Measurements from ENCODE around the gene TMCO4. TPM values are rescaled to one million over a fixed set of nuclear protein-coding genes. Genes with fewer than 3 reads are reported as not detected.

Gene TMCO4
- total and polyA plus RNA-seq, 8 donors, result 12.6 to 25.1 (median 17.3) TPM

DNA sequence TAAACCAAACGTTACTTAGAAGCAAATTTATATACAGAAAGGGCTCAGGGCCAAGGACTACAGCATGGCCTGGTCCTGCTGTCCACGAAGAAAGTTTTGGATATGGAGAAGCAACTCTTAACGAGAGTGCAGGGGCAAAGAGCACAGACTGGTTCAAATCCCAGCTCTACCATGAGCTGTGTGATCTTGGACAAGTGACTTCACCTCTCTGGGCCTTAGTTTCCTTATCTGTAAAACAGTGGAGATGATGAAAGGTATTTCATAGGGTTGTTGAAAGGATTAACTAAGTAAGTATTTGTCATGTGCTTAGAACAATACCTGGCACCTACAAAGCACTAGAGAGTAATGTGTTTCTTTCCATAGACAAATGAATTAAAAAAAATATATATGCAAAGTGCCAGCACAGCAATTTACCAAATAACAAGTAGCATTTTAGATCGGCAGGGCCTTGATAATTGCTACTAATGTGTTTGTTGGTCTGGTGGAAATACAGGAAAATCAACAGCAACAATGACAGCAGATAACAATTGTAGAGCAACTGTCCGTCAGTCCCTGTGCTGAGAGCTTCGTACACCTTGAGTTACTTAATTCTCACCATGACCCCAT, 25.4 kb downstream of the TMCO4 start:
- H3K4me3 ChIP-seq, result no peak overlapping the region
- FAIRE-seq, result no peak
- no peak overlapping the region for H3K27ac ChIP-seq
- ATAC-seq, result no peak
- DNase-seq, result no peak
- peaks cover 0 to 39% (median 0%) of the 10 kb centered on the region in 3 donors for H3K36me3 ChIP-seq
- intact Hi-C loops (cut with DNase I), result no loop called here
- H3K4me1 ChIP-seq, result no peaks in the 10 kb centered on the region
- TF ChIP-seq, protein P1, sequence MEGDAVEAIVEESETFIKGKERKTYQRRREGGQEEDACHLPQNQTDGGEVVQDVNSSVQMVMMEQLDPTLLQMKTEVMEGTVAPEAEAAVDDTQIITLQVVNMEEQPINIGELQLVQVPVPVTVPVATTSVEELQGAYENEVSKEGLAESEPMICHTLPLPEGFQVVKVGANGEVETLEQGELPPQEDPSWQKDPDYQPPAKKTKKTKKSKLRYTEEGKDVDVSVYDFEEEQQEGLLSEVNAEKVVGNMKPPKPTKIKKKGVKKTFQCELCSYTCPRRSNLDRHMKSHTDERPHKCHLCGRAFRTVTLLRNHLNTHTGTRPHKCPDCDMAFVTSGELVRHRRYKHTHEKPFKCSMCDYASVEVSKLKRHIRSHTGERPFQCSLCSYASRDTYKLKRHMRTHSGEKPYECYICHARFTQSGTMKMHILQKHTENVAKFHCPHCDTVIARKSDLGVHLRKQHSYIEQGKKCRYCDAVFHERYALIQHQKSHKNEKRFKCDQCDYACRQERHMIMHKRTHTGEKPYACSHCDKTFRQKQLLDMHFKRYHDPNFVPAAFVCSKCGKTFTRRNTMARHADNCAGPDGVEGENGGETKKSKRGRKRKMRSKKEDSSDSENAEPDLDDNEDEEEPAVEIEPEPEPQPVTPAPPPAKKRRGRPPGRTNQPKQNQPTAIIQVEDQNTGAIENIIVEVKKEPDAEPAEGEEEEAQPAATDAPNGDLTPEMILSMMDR (IDR thresholded peaks at IDR 0.05), result no peak
- WGBS, 2 donors, result 68 to 71% methylated on average over 6 of the region's 6 CpGs
- H3K9me3 ChIP-seq, result no peaks in the 10 kb centered on the region
- no peaks in the 10 kb centered on the region for H3K27me3 ChIP-seq

DNA sequence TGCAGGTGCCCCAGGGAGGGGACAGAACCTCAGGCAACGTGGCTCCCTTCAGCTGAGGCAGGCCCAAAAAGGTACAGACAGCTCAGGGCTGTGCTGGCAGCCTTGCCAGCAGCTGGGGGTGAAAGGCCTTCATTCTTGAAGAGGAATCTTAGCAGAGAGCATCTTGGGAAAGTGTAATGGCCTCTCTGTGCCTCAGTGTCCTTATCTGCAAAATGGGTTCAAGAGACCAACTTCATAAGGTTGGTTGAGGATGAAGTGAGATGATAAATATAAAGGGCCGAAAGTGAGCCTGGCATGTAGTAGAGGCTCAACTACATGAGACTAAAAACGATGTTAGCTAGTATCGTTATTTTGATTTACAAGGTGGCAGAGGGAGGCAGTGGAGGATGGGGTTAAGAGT, 26.2 kb downstream of the TMCO4 start:
- ATAC-seq, result no peak
- H3K27me3 ChIP-seq, result no peaks in the 10 kb centered on the region
- no peaks in the 10 kb centered on the region for H3K9me3 ChIP-seq
- peaks cover 0 to 32% (median 0%) of the 10 kb centered on the region in 3 donors for H3K36me3 ChIP-seq
- 83 to 91% methylated on average over 4 of the region's 4 CpGs for WGBS, 2 donors
- intact Hi-C loops (cut with DNase I), result no loop called here
- no peaks in the 10 kb centered on the region for H3K4me1 ChIP-seq
- H3K4me3 ChIP-seq, result no peak overlapping the region
- no peak overlapping the region for H3K27ac ChIP-seq
- DNase-seq, result no peak
- FAIRE-seq, result no peak
- TF ChIP-seq, protein P1 (IDR thresholded peaks at IDR 0.05), result no peak

DNA sequence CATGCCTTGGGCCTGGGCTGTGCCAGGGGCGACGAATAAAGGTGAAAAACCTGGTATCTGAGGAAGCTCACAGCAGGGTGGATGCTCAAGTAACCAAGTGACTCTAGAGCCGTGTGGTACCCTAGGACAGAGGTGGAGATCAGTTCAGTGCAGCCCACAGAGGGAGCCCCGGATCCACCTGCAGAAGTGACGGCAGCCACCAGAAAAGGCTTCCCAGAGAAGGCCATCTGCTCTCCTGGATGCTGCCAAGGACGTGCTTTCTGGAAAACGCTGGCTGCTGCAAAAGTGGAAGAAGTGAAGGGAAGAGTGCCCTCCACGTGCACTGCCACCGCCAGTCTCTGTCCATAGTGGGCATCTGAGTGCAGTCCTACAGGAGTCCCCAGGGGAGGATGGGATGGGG, 27.7 kb downstream of the TMCO4 start:
- H3K4me3 ChIP-seq, result no peak overlapping the region
- 77 to 83% methylated on average over 9 of the region's 9 CpGs for WGBS, 2 donors
- peak in 3 of 4 donors; percentile 25 to 49 (median 31) for ATAC-seq
- intact Hi-C loops (cut with DNase I), result no loop called here
- H3K36me3 ChIP-seq, result peaks cover 0 to 24% (median 0%) of the 10 kb centered on the region in 3 donors
- no peak for FAIRE-seq
- H3K27me3 ChIP-seq, result no peaks in the 10 kb centered on the region
- no peak for DNase-seq
- H3K9me3 ChIP-seq, result no peaks in the 10 kb centered on the region
- no peak overlapping the region for H3K27ac ChIP-seq
- no peaks in the 10 kb centered on the region for H3K4me1 ChIP-seq
- TF ChIP-seq, protein P1 (IDR thresholded peaks at IDR 0.05), result no peak

DNA sequence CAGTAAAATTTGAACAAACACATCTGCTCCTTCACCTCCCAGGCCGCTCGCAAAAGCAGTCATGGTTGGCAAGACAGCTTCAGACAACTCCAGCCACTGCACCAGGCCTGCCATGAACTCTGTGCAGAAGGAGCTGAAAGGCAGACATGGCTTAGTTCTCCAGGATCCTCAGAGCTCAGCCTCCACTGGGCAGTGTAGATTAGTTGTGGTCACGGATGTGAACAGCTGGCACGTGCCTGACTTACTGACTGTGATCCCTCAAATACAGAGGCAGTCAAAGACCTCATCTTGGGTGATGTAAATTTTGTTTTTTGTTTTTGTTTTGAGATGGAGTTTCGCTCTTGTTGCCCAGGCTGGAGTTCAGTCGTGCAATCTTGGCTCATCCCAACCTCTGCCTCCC, 28.4 kb downstream of the TMCO4 start:
- no peaks in the 10 kb centered on the region for H3K9me3 ChIP-seq
- intact Hi-C loops (cut with DNase I), result no loop called here
- 93 to 96% methylated on average over 6 of the region's 6 CpGs for WGBS, 2 donors
- no peak for ATAC-seq
- no peak for DNase-seq
- H3K4me1 ChIP-seq, result no peaks in the 10 kb centered on the region
- H3K27ac ChIP-seq, result no peak overlapping the region
- peaks cover 0 to 19% (median 0%) of the 10 kb centered on the region in 3 donors for H3K36me3 ChIP-seq
- no peak overlapping the region for H3K4me3 ChIP-seq
- no peaks in the 10 kb centered on the region for H3K27me3 ChIP-seq
- TF ChIP-seq, protein P1 (IDR thresholded peaks at IDR 0.05), result no peak
- no peak for FAIRE-seq

DNA sequence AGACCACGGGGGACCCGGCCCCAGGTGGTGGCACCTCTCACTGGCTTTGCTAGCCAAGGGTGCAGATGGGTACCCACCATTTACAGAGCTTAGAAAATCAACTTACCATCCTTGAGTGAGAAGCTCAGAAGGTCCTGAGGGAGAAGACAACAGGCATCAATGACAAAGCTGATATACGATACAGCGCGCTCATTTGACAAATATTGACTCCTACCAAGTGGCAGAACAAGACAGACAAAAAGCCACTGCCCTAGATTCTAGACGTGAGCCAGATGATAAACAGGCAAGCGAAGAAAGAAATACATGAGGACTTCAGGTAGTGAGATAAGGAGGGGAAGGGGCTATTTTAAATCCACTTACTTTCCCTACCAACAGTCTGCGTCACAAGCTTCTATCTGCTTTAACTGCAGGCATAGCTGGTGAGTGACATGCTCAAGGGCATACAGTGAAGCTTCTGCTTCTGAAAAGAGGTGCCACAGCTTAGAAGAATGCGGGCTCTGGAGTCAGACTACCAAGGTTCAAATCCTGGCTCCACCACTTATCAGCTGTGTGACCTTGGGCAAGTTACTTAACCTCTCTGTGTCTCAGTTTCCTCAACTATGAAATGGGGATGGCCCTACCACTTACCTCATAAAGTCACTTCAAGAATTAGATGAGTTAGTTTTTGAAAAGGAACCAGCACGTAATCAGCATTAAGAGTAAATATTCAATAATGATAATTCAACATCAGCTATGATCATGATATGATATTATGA, 29.1 kb downstream of the TMCO4 start:
- 79 to 83% methylated on average over 10 of the region's 10 CpGs for WGBS, 2 donors

More for the DNA sequence above, 29.1 kb downstream of the TMCO4 start:
- Histone ChIP-seq H3K27ac (no peak overlapping the region), H3K36me3 (peaks cover 0 to 16% (median 0%) of the 10 kb centered on the region in 3 donors), H3K27me3 (no peaks in the 10 kb centered on the region), H3K9me3 (no peaks in the 10 kb centered on the region), H3K4me1 (no peaks in the 10 kb centered on the region), H3K4me3 (no peak overlapping the region)
- intact Hi-C loops (cut with DNase I), result no loop called here
- TF ChIP-seq, protein P1 (IDR thresholded peaks at IDR 0.05), result no peak
- no peak for DNase-seq
- no peak for ATAC-seq
- no peak for FAIRE-seq
